ENCODE results near the gene SUPT20H.

Gene SUPT20H

GRCh38 chr13:37023871-37024270 is 35.6 kb downstream of the SUPT20H start:
- DNase-seq (ENCODE audit: extremely low spot score), result no peak
- ChIA-PET CTCF (interaction anchor here (1.1 to 2.1 kb wide), 4 partner anchors 9 to 24 kb away, joined by 3 to 9 read pairs (median 6); partner anchors contain the start of gene EXOSC8), POLR2A (no interaction called here)
- TF ChIP-seq CTCF (IDR thresholded peaks at IDR 0.05; ENCODE audit: control extremely low read depth, extremely low read depth, low read depth, missing control alignments), result no peak

GRCh38 chr13:37014609-37015008 is 44.9 kb downstream of the SUPT20H start:
- DNase-seq (ENCODE audit: extremely low spot score), result no peak
- POLR2A ChIA-PET, result no interaction called here
- CTCF ChIA-PET, result interaction anchor here (0.6 to 1.3 kb wide), 2 partner anchors 16 to 22 kb away, joined by 3 read pairs; no protein-coding TSS in a partner anchor
- no peak for TF ChIP-seq CTCF (IDR thresholded peaks at IDR 0.05; ENCODE audit: control extremely low read depth, extremely low read depth, low read depth, missing control alignments)

GRCh38 chr13:37011788-37012187 is 47.7 kb downstream of the SUPT20H start:
- POLR2A ChIA-PET, result interaction anchor here (1.4 kb wide), 1 partner anchor 11 kb away, joined by 5 read pairs; the partner anchor contains the start of gene EXOSC8
- CTCF ChIA-PET, result interaction anchor here (0.8 to 2.6 kb wide), 7 partner anchors 9 to 1861 kb away, joined by 3 to 13 read pairs (median 4); partner anchors contain the start of genes ALG5 and EXOSC8
- no peak for TF ChIP-seq CTCF (IDR thresholded peaks at IDR 0.05; ENCODE audit: control extremely low read depth, extremely low read depth, low read depth, missing control alignments)
- DNase-seq (ENCODE audit: extremely low spot score), result no peak

- ChIA-PET POLR2A (interaction anchor here (1.4 kb wide), 1 partner anchor 10 kb away, joined by 5 read pairs; the partner anchor contains the start of gene EXOSC8), CTCF (interaction anchor here (0.7 to 1.8 kb wide), 6 partner anchors 9 to 37 kb away, joined by 3 to 5 read pairs (median 4); partner anchors contain the start of gene ALG5)
- DNase-seq (ENCODE audit: extremely low spot score), result no peak
- no peak for TF ChIP-seq CTCF (IDR thresholded peaks at IDR 0.05; ENCODE audit: control extremely low read depth, extremely low read depth, low read depth, missing control alignments)
These were observed 48.5 kb downstream of the SUPT20H start for GRCh38 chr13:37011002-37011401.

GRCh38 chr13:37010424-37010823 is 49.1 kb downstream of the SUPT20H start:
- no peak for TF ChIP-seq CTCF (IDR thresholded peaks at IDR 0.05; ENCODE audit: control extremely low read depth, extremely low read depth, low read depth, missing control alignments)
- ChIA-PET CTCF (interaction anchor here (0.7 to 1.8 kb wide), 5 partner anchors 8 to 37 kb away, joined by 3 to 5 read pairs (median 4); no protein-coding TSS in a partner anchor), POLR2A (interaction anchor here (1.4 kb wide), 1 partner anchor 10 kb away, joined by 5 read pairs; the partner anchor contains the start of gene EXOSC8)
- DNase-seq (ENCODE audit: extremely low spot score), result no peak

- POLR2A ChIA-PET, result no interaction called here
- TF ChIP-seq CTCF (IDR thresholded peaks at IDR 0.05; ENCODE audit: control extremely low read depth, extremely low read depth, low read depth, missing control alignments), result no peak
- CTCF ChIA-PET, result interaction anchor here (1.3 to 1.7 kb wide), 2 partner anchors 7 to 15 kb away, joined by 4 to 5 read pairs; no protein-coding TSS in a partner anchor
These were observed 49.8 kb downstream of the SUPT20H start for GRCh38 chr13:37009692-37010091.

More at GRCh38 chr13:37009692-37010091, 49.8 kb downstream of the SUPT20H start:
- no peak for DNase-seq (ENCODE audit: extremely low spot score)
